Tibial nerve (tissue), 4 donors: Measurements from ENCODE around the gene EIF5A2.
"Not testable (repeated sequence)": the region's sequence is repeated elsewhere in the genome, so short reads cannot be mapped to it uniquely, and the experiment has no call there.

Source experiments
- CTCF ChIP-seq, 5 experiments: fragments of 200-600 bp in 3 of 5; fragments of 450-650 bp in 2 of 5; sonication (generic) in 3 of 5; IDR thresholded peaks; one replicate each; pipeline ENCODE4 v1.5.1; 2016 to 2019; ENCODE audit warnings: antibody characterized with exemption in 5 of 5, mild to moderate bottlenecking in 3 of 5, moderate library complexity in 2 of 5
- EP300 ChIP-seq, 2 donors: sonication (generic); formaldehyde crosslinking; IDR thresholded peaks; one replicate each; pipeline ENCODE4 v1.6.1; 2017; ENCODE audit warnings: antibody characterized with exemption in 2 of 2, mild to moderate bottlenecking in 1 of 2
- POLR2A ChIP-seq, 2 donors: fragments of 450-650 bp; IDR thresholded peaks; one replicate each; pipeline ENCODE4 v1.6.1; 2017; ENCODE audit warnings: antibody characterized with exemption in 2 of 2, mild to moderate bottlenecking in 2 of 2, moderate library complexity in 2 of 2

GRCh38 chr3:170923553-170923952, 15.1 kb upstream of the EIF5A2 start:
- TF ChIP-seq CTCF, POLR2A, EP300 (IDR thresholded peaks at IDR 0.05): not testable (repeated sequence)
